ENCODE data around the gene SLC5A5.

DNA sequence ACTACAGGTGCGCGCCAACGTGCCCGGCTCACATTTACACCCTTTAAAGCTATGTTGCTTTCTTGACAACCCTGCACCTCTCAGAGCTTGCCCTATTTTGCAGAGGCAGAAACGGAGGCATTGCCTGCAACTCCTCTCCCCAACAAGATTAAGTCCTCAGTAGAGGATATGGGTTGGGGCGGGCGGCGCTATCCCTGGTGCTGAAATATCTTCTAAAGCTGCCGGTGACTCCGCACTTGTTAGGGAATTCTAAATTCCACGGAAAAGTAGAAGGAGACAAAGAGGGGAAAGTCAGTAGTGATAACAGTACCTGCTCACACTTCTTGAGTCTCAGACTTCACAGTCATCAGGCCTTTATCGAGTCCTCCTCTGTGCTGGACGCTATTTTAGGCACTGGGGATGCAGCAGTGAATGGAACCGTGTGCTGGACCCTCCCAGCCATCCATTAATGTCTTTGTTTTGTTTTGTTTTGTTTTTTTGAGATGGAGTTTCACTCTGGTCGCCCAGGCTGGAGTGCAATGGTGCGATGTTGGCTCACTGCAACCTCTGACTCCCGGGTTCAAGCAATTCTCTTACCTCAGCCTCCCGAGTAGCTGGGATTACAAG, 18.0 kb downstream of the SLC5A5 start:
- TF ChIP-seq ZNF792 (tag by site-specific recombination; IDR thresholded peaks at IDR 0.05): no peak
- no peak for TF ChIP-seq HIC1 (tag by site-specific recombination; IDR thresholded peaks at IDR 0.05)
- TF ChIP-seq ZBTB1 (tag by site-specific recombination; IDR thresholded peaks at IDR 0.05): no peak
- TF ChIP-seq ZNF311 (tag by site-specific recombination; IDR thresholded peaks at IDR 0.05; ENCODE audit: borderline replicate concordance): no peak
- no peak for TF ChIP-seq ZNF426 (tag by site-specific recombination; IDR thresholded peaks at IDR 0.05)
- no peak for TF ChIP-seq ZNF366 (tag by site-specific recombination; conservative IDR thresholded peaks at IDR 0.05)
- no peak for TF ChIP-seq ZNF324 (tag by site-specific recombination; IDR thresholded peaks at IDR 0.05)
